HEK293 (cell line): ENCODE measurements around the gene IL3.

Experiments used
- CTCF ChIA-PET: fragments of 350-600 bp; formaldehyde crosslinking; extraction: SDS; loops from one replicate; lab custom pipeline; 2021; ENCODE audit warnings: antibody characterized with exemption; lab: Yijun Ruan, JAX
- POLR2A ChIA-PET: fragments of 300-600 bp; formaldehyde crosslinking; extraction: SDS; loops from one replicate; lab custom pipeline; 2020; ENCODE audit warnings: antibody characterized with exemption, inconsistent platforms; lab: Yijun Ruan, JAX
- H3K27ac ChIP-seq: fragments of 200-500 bp; sonication (Bioruptor generic); 2 replicates; pipeline ENCODE4 v1.5.1; 2014; ENCODE audit warnings: low read depth, low read length, control low read depth, inconsistent platforms; ENCODE audit errors: extremely low read depth
- H3K36me3 ChIP-seq, 2 experiments: fragments of 200-500 bp in 1 of 2; sonication (Bioruptor generic) in 1 of 2; 1 replicate in 1 of 2; 2 replicates in 1 of 2; pipeline ENCODE4 v1.5.1; 2014 to 2017; ENCODE audit warnings: inconsistent platforms in 2 of 2, low read length in 2 of 2; ENCODE audit not compliant: control insufficient read depth in 2 of 2, insufficient read depth in 1 of 2
- H3K4me1 ChIP-seq: fragments of 200-500 bp; sonication (Bioruptor generic); 2 replicates; pipeline ENCODE4 v1.5.1; 2014; ENCODE audit warnings: mild to moderate bottlenecking, low read length, inconsistent platforms; ENCODE audit not compliant: control insufficient read depth, insufficient read depth
- H3K4me3 ChIP-seq: 2 replicates; pipeline ENCODE4 v1.5.1; 2011; ENCODE audit warnings: low read depth, mild to moderate bottlenecking, control low read depth, low read length, moderate library complexity
- H3K9me3 ChIP-seq: fragments of 200-500 bp; sonication (Bioruptor generic); 2 replicates; pipeline ENCODE4 v1.5.1; 2014; ENCODE audit warnings: low read depth, low read length, inconsistent platforms; ENCODE audit not compliant: control insufficient read depth, insufficient read depth
- RBAK ChIP-seq: fragments of 450-650 bp; formaldehyde crosslinking; IDR thresholded peaks from 2 replicates; pipeline ENCODE4 v1.5.1; 2016; ENCODE audit warnings: missing biosample characterization, missing genetic modification characterization
- SCRT2 ChIP-seq: fragments of 450-650 bp; formaldehyde crosslinking; IDR thresholded peaks from 2 replicates; pipeline ENCODE4 v1.5.1; 2016; ENCODE audit warnings: missing biosample characterization, missing genetic modification characterization
- ZBTB48 ChIP-seq: fragments of 450-650 bp; formaldehyde crosslinking; IDR thresholded peaks from 2 replicates; pipeline ENCODE4 v1.5.1; 2016; ENCODE audit warnings: missing biosample characterization, missing genetic modification characterization
- ZNF10 ChIP-seq: fragments of 450-650 bp; formaldehyde crosslinking; IDR thresholded peaks from 2 replicates; pipeline ENCODE4 v1.5.1; 2017; ENCODE audit warnings: missing biosample characterization, missing genetic modification characterization
- ZNF132 ChIP-seq: fragments of 450-650 bp; formaldehyde crosslinking; IDR thresholded peaks from 2 replicates; pipeline ENCODE4 v1.5.1; 2017; ENCODE audit warnings: missing biosample characterization, missing genetic modification characterization, borderline replicate concordance
- ZNF138 ChIP-seq: fragments of 450-650 bp; formaldehyde crosslinking; IDR thresholded peaks from 2 replicates; pipeline ENCODE4 v1.5.1; 2016; ENCODE audit warnings: missing biosample characterization, missing genetic modification characterization, borderline replicate concordance
- ZNF140 ChIP-seq: fragments of 450-650 bp; formaldehyde crosslinking; IDR thresholded peaks from 2 replicates; pipeline ENCODE4 v1.5.1; 2016; ENCODE audit warnings: missing biosample characterization, missing genetic modification characterization
- ZNF292 ChIP-seq: fragments of 450-650 bp; formaldehyde crosslinking; IDR thresholded peaks from 2 replicates; pipeline ENCODE4 v1.5.1; 2016; ENCODE audit warnings: low read depth, missing biosample characterization, missing genetic modification characterization, borderline replicate concordance
- ZNF302 ChIP-seq: fragments of 450-650 bp; formaldehyde crosslinking; IDR thresholded peaks from 2 replicates; pipeline ENCODE4 v1.5.1; 2016; ENCODE audit warnings: missing biosample characterization, missing genetic modification characterization, low read depth
- ZNF341 ChIP-seq: fragments of 450-650 bp; formaldehyde crosslinking; IDR thresholded peaks from 2 replicates; pipeline ENCODE4; 2016; ENCODE audit warnings: low read depth, missing biosample characterization, missing genetic modification characterization
- ZNF521 ChIP-seq: fragments of 450-650 bp; formaldehyde crosslinking; IDR thresholded peaks from 2 replicates; pipeline ENCODE4 v1.5.1; 2017; ENCODE audit warnings: missing biosample characterization, mild to moderate bottlenecking, missing genetic modification characterization
- ZNF626 ChIP-seq: fragments of 450-650 bp; sonication (Bioruptor Pico); formaldehyde crosslinking; IDR thresholded peaks from 2 replicates; pipeline ENCODE4 v1.5.1; 2018; ENCODE audit warnings: missing biosample characterization, missing genetic modification characterization, inconsistent platforms
- ZNF660 ChIP-seq: fragments of 450-650 bp; IDR thresholded peaks from 2 replicates; pipeline ENCODE4 v1.5.1; 2018; ENCODE audit warnings: missing biosample characterization, mild to moderate bottlenecking, missing genetic modification characterization
- ZNF785 ChIP-seq: fragments of 450-650 bp; formaldehyde crosslinking; IDR thresholded peaks from 2 replicates; pipeline ENCODE4 v1.5.1; 2016; ENCODE audit warnings: missing biosample characterization, missing genetic modification characterization
- ZNF830 ChIP-seq: fragments of 450-650 bp; IDR thresholded peaks from 2 replicates; pipeline ENCODE4 v1.5.0; 2018; ENCODE audit warnings: missing biosample characterization, missing genetic modification characterization, low read depth, mild to moderate bottlenecking, moderate library complexity
- TF ChIP-seq, protein P1 (sequence below): fragments of 450-650 bp; formaldehyde crosslinking; conservative IDR thresholded peaks from 2 replicates; pipeline ENCODE4 v1.5.1; 2016; ENCODE audit warnings: low read depth, missing biosample characterization, missing genetic modification characterization
- TF ChIP-seq, protein P2 (sequence below): fragments of 450-650 bp; formaldehyde crosslinking; IDR thresholded peaks from 2 replicates; pipeline ENCODE4 v1.5.1; 2017; ENCODE audit warnings: missing biosample characterization, missing genetic modification characterization

Gene IL3

DNA sequence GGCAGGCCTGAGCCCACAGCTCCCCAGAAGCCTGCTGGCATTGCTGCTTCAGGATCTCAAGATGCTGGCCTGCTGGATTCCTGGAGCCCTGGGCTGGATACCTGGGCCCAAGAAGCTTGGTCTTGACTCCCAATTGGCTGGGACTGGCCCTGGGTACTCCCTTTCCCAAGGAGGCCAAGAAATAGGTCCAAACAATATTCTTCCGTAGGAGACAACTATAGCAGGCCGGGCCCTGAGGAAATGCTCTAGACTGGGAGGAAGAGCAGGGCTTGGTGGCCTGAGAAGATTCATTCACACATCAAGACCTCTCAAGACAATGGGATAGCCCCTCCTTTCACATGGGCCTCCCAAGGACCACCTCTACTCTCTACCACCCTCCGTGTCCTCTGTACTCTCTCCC, 21.0 kb downstream of the IL3 start (continued):
- TF ChIP-seq, protein P1, sequence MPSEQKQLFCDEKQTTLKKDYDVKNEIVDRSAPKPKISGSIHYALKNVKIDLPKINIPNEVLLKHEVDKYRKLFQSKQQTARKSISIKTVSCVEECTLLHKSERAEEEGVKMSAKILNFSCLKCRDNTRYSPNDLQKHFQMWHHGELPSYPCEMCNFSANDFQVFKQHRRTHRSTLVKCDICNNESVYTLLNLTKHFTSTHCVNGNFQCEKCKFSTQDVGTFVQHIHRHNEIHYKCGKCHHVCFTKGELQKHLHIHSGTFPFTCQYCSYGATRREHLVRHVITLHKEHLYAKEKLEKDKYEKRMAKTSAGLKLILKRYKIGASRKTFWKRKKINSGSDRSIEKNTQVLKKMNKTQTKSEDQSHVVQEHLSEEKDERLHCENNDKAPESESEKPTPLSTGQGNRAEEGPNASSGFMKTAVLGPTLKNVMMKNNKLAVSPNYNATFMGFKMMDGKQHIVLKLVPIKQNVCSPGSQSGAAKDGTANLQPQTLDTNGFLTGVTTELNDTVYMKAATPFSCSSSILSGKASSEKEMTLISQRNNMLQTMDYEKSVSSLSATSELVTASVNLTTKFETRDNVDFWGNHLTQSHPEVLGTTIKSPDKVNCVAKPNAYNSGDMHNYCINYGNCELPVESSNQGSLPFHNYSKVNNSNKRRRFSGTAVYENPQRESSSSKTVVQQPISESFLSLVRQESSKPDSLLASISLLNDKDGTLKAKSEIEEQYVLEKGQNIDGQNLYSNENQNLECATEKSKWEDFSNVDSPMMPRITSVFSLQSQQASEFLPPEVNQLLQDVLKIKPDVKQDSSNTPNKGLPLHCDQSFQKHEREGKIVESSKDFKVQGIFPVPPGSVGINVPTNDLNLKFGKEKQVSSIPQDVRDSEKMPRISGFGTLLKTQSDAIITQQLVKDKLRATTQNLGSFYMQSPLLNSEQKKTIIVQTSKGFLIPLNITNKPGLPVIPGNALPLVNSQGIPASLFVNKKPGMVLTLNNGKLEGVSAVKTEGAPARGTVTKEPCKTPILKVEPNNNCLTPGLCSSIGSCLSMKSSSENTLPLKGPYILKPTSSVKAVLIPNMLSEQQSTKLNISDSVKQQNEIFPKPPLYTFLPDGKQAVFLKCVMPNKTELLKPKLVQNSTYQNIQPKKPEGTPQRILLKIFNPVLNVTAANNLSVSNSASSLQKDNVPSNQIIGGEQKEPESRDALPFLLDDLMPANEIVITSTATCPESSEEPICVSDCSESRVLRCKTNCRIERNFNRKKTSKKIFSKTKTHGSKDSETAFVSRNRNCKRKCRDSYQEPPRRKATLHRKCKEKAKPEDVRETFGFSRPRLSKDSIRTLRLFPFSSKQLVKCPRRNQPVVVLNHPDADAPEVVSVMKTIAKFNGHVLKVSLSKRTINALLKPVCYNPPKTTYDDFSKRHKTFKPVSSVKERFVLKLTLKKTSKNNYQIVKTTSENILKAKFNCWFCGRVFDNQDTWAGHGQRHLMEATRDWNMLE (tag by site-specific recombination): no peak
- TF ChIP-seq ZNF660 (tag by site-specific recombination) (no peak), ZNF830 (tag by site-specific recombination) (no peak)

DNA sequence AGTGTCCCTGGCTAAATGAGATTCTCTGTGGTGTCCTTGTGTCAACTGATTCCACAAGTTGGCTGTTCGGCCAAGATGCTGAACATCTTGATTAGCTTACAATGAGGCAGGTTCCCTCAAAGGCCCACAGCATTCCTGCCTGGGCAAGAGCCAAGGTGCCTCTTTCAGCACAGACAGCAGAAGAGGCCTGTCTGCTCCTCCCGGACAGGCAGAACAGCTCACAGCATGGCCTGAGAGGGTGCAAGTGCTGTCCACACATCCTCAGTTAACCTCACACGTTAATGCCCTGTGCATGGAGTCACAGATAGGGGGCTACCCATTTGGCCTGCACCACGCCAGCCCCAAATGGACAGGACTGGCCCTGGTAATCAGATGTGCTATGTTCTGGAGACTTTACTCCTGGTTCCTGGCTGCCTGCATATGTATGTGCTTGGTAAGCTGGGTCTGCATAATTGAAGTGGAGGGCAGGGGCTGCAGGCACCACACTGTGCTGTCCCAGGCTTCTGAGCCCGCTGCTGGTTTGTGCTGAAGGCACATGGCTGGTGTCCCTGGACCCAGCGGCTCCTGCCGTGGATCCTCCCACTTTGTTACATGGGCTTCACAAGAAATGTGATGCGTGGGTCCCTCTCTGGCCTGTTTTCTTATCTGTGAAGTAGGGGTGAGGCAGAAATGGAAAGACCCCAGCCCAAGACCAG, 22.0 kb downstream of the IL3 start:
- no peak for TF ChIP-seq ZNF138 (tag by site-specific recombination)
- TF ChIP-seq ZNF626: no peak
- TF ChIP-seq ZNF302 (tag by site-specific recombination): no peak
- TF ChIP-seq RBAK (tag by site-specific recombination): no peak
- no peak for TF ChIP-seq ZNF830 (tag by site-specific recombination)
- no peak for TF ChIP-seq ZNF140
- no peak for TF ChIP-seq ZNF132
- no peak for TF ChIP-seq ZNF521
- no peak for TF ChIP-seq ZBTB48 (tag by site-specific recombination)
- TF ChIP-seq, all 188 proteins: peak for 0
- Histone ChIP-seq H3K4me1 (0 out of 2 replicates have a peak, but pooled peaks cover 6% of the 10 kb centered on the region), H3K9me3 (no peaks in the 10 kb centered on the region), H3K36me3 (no peaks in the 10 kb centered on the region), H3K4me3 (no peak overlapping the region), H3K27ac (no peak overlapping the region)
- CTCF ChIA-PET: no interaction called here
- POLR2A ChIA-PET: no interaction called here

DNA sequence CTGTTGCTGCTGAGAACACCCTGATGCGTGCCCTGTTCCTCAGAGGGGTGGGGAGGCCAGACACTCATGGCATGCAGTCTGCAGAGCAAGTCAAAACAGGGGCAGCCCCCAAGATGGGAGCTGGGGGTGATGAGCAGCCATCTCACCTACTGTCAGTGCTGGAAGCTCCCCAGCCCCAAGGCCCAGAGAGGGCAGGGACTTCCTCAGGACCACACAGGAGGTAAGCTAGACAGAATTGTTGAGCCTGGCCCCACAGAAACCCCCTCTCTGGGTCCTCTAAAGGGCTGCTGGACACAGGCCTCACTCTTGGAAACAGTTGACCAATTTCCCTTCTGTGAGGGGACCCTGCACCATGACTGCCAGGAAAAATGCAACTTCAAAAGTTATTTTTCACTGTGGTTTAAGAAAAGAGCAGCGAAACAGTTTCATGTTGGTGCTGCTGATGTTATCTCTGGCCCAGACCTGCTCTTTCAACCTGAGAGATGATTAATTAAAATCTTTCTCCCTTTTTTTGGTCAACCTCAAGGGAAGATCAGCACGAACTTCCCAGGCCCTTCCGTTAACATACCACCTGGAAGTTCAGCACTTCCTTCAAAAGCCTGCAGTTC, 22.7 kb downstream of the IL3 start:
- H3K9me3 ChIP-seq: no peaks in the 10 kb centered on the region
- TF ChIP-seq SCRT2: peak; percentile 47
- no peak for TF ChIP-seq ZNF292 (tag by site-specific recombination)
- H3K4me1 ChIP-seq: 0 out of 2 replicates have a peak, but pooled peaks cover 6% of the 10 kb centered on the region
- no peak overlapping the region for H3K4me3 ChIP-seq
- CTCF ChIA-PET: no interaction called here
- H3K27ac ChIP-seq: no peak overlapping the region
- POLR2A ChIA-PET: no interaction called here
- no peaks in the 10 kb centered on the region for H3K36me3 ChIP-seq

DNA sequence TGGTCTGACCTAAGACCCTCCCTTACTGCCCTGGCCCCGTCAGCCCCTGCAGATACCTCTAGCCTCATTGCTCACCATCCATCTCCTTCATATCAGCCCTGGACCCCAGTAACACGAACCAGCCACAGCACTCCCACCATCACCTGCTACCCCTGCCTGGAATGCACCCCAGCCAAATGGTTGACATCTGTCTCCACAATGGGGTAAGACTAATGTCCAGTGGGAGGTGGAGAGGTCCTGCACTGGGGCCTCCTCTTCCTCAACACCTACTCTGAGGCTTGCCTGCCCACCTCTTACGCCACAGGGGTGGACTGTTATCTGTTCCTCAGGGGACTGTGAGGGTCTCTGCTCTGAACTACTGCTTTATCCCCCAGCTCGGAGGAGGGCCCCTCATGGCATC, 25.2 kb downstream of the IL3 start:
- no peak overlapping the region for H3K27ac ChIP-seq
- no peaks in the 10 kb centered on the region for H3K36me3 ChIP-seq
- TF ChIP-seq ZNF785 (tag by site-specific recombination) (no peak), ZNF341 (tag by site-specific recombination) (no peak), ZNF10 (tag by site-specific recombination) (peak; percentile 17; the same call in 1 of the 2 replicates)
- TF ChIP-seq, protein P2, sequence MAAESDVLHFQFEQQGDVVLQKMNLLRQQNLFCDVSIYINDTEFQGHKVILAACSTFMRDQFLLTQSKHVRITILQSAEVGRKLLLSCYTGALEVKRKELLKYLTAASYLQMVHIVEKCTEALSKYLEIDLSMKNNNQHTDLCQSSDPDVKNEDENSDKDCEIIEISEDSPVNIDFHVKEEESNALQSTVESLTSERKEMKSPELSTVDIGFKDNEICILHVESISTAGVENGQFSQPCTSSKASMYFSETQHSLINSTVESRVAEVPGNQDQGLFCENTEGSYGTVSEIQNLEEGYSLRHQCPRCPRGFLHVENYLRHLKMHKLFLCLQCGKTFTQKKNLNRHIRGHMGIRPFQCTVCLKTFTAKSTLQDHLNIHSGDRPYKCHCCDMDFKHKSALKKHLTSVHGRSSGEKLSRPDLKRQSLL (tag by site-specific recombination): no peak
- no peak overlapping the region for H3K4me3 ChIP-seq
- H3K9me3 ChIP-seq: no peaks in the 10 kb centered on the region
- 0 out of 2 replicates have a peak, but pooled peaks cover 6% of the 10 kb centered on the region for H3K4me1 ChIP-seq
- POLR2A ChIA-PET: no interaction called here
- CTCF ChIA-PET: interaction anchor here (0.7 to 1.7 kb wide), 4 partner anchors 22 to 291 kb away, joined by 3 to 4 read pairs (median 3); no protein-coding TSS in a partner anchor
